Ovary (tissue), 9 donors: Measurements from ENCODE around the gene B3GALT5. TPM values are rescaled to one million over a fixed set of nuclear protein-coding genes. Genes with fewer than 3 reads are reported as not detected.

ENCODE experiments used
- DNase-seq, 5 donors: peaks; one replicate each; pipeline ENCODE4 v3.0.0-alpha.2; 2019 to 2020
- H3K27ac ChIP-seq, 2 donors: fragments of 200-600 bp; one replicate each; pipeline versions ENCODE4 v1.5.1 to v1.8.0; 2019 to 2022
- H3K27me3 ChIP-seq: fragments of 200-600 bp; one replicate; pipeline ENCODE4 v1.8.0; 2022
- H3K36me3 ChIP-seq: fragments of 200-600 bp; sonication (generic); one replicate; pipeline ENCODE4 v1.5.1; 2019
- H3K4me1 ChIP-seq: one replicate; pipeline ENCODE4 v1.8.1; 2013; ENCODE audit warnings: mild to moderate bottlenecking, moderate library complexity; ENCODE audit not compliant: insufficient read depth
- H3K4me3 ChIP-seq: fragments of 200-600 bp; sonication (generic); one replicate; pipeline ENCODE4 v1.5.1; 2017
- H3K9me3 ChIP-seq, 2 donors: fragments of 200-600 bp in 1 of 2; sonication (generic) in 1 of 2; one replicate each; pipeline versions ENCODE4 v1.5.1 to v1.8.1; 2013 to 2019; ENCODE audit warnings: mild to moderate bottlenecking in 1 of 2, moderate library complexity in 1 of 2
- EP300 ChIP-seq: sonication (generic); formaldehyde crosslinking; IDR thresholded peaks from one replicate; pipeline ENCODE4 v1.6.1; 2017; ENCODE audit warnings: antibody characterized with exemption
- POLR2A ChIP-seq: fragments of 450-650 bp; IDR thresholded peaks from one replicate; pipeline ENCODE4 v1.6.1; 2017; ENCODE audit warnings: antibody characterized with exemption, mild to moderate bottlenecking, moderate library complexity
- WGBS, 3 donors: extraction: QIAGEN DNeasy Blood & Tissue Kit in 1 of 3; methylation state at CpG; one replicate each; pipeline versions ENCODE4 v1.1.5 to v1.1.7; 2013 to 2017; 5-methylcytosine and 5-hydroxymethylcytosine counted together
- intact Hi-C, 4 donors: fragments of 100-400 bp; cut with DNase I; formaldehyde crosslinking; loops; one replicate each; pipeline versions ENCODE4 v1.11.0 to v1.15.1; 2022 to 2023
- polyA plus RNA-seq, 2 donors: library from polyadenylated mRNA; stranded (reverse); fragments of 200-250 nt in 1 of 2; fragments of 350-450 nt in 1 of 2; fragmentation: Illumina TruSeq in 1 of 2; extraction: RNeasy Lipid Tissue Mini Kit (QIAGEN cat#74804) in 1 of 2; gene quantifications; one replicate each; pipeline ENCODE4 v1.2.3, GENCODE V29; 2013 to 2014
- total RNA-seq, 7 donors: library from RNA; depleted of rRNA in 2 of 7; stranded (reverse); fragments of >200 nt in 2 of 7; fragmentation: NEBNext Ultra II Directional in 3 of 7; extraction: Animal tissue kit (Norgen Biotek cat#: 25700) in 3 of 7; gene quantifications; one replicate each; pipeline versions ENCODE4 v1.1.0 to v1.2.4, GENCODE V29; 2016 to 2023
- TF ChIP-seq, protein P1 (sequence below), 3 donors: fragments of 450-650 bp in 2 of 3; fragments of 200-600 bp in 1 of 3; IDR thresholded peaks; one replicate each; pipeline versions ENCODE4 v1.5.1 to v1.8.0; 2016 to 2022; ENCODE audit warnings: antibody characterized with exemption in 3 of 3, mild to moderate bottlenecking in 1 of 3
- donor health status: DM: no; HTN: no; CAD: no; lungs with moderate emphysema.
- donor health status: DM: no; HTN: no; CAD: no.
- donor health status: Bipolar disorder and iron deficiency.
- donor health status: DM: yes; HTN: yes; CAD: no.
- donor health status: DM: no; HTN: no; CAD: no.
- donor health status: DM: yes; HTN: yes; CAD: no.

Gene B3GALT5
- total and polyA plus RNA-seq, 9 donors = 0.12 to 1.8 (median 0.62) TPM

DNA sequence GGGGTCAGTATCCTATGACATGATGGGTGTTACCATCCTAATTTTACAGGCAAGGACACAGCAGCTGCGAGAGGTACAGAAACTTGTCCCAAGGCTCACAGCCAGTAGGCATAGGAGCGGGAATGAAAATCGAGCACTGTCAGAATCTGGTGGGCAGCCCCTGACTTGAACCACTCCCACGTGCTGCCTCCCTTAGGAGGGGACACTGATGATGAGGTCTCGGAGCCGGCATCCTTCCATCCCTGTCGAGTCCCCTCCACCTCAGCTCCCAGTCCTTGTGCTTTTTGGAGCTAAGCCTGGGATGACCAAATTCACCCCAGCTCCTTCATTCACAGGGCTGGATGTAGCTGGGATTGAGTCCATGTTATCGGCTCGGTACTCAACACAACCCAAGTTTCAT lies 49.0 kb downstream of the B3GALT5 start:
- H3K27ac ChIP-seq = no peak overlapping the region
- H3K4me3 ChIP-seq = no peak overlapping the region
- TF ChIP-seq, protein P1, sequence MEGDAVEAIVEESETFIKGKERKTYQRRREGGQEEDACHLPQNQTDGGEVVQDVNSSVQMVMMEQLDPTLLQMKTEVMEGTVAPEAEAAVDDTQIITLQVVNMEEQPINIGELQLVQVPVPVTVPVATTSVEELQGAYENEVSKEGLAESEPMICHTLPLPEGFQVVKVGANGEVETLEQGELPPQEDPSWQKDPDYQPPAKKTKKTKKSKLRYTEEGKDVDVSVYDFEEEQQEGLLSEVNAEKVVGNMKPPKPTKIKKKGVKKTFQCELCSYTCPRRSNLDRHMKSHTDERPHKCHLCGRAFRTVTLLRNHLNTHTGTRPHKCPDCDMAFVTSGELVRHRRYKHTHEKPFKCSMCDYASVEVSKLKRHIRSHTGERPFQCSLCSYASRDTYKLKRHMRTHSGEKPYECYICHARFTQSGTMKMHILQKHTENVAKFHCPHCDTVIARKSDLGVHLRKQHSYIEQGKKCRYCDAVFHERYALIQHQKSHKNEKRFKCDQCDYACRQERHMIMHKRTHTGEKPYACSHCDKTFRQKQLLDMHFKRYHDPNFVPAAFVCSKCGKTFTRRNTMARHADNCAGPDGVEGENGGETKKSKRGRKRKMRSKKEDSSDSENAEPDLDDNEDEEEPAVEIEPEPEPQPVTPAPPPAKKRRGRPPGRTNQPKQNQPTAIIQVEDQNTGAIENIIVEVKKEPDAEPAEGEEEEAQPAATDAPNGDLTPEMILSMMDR (IDR thresholded peaks at IDR 0.05) = no peak
- no peak for TF ChIP-seq EP300
- TF ChIP-seq POLR2A = no peak
- 86 to 93% (median 90%) methylated on average over 9 of the region's 9 CpGs for WGBS, 3 donors
- intact Hi-C loops = loop anchor here in 1 of 4 donors (10.0 kb wide), 1 partner anchor 57 kb away; no protein-coding TSS in a partner anchor
- no peaks in the 10 kb centered on the region for H3K9me3 ChIP-seq
- no peaks in the 10 kb centered on the region for H3K36me3 ChIP-seq
- H3K27me3 ChIP-seq = no peaks in the 10 kb centered on the region
- DNase-seq = no peak
- no peaks in the 10 kb centered on the region for H3K4me1 ChIP-seq

DNA sequence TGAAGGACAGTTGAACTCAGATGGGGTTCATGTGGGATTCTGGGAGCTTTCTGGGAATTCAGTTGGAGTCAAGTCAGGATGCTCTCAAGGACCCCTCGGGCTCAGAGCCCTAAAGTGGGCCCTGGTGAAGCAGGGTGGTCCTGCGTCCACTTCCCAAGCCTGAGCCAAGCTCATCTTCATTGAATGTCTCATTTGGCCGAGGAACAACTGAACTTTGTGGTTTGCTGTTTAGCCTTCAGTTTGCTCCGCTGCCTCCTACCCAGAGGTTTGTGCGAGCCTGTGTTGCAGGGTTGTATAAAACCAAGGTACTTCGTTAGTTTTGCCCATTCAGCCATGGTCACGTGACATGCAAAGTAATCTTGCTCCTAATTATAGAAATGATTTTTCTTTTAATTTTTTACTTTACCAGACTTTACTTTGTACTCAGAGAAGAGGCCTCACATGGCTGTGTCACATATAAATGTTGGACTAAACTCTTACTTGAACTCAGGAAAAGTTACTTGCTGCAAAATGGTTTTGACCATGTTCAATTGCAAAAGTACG lies 49.7 kb downstream of the B3GALT5 start:
- H3K4me1 ChIP-seq = no peaks in the 10 kb centered on the region
- H3K27ac ChIP-seq = no peak overlapping the region
- H3K36me3 ChIP-seq = no peaks in the 10 kb centered on the region
- H3K27me3 ChIP-seq = no peaks in the 10 kb centered on the region
- 77 to 81% (median 77%) methylated on average over 8 of the region's 8 CpGs for WGBS, 3 donors
- no peak overlapping the region for H3K4me3 ChIP-seq
- no peaks in the 10 kb centered on the region for H3K9me3 ChIP-seq
- intact Hi-C loops = loop anchor here in 1 of 4 donors (10.0 kb wide), 1 partner anchor 58 kb away; no protein-coding TSS in a partner anchor
- no peak for DNase-seq
- TF ChIP-seq, protein P1 (IDR thresholded peaks at IDR 0.05) = no peak
- no peak for TF ChIP-seq POLR2A
- TF ChIP-seq EP300 = no peak

DNA sequence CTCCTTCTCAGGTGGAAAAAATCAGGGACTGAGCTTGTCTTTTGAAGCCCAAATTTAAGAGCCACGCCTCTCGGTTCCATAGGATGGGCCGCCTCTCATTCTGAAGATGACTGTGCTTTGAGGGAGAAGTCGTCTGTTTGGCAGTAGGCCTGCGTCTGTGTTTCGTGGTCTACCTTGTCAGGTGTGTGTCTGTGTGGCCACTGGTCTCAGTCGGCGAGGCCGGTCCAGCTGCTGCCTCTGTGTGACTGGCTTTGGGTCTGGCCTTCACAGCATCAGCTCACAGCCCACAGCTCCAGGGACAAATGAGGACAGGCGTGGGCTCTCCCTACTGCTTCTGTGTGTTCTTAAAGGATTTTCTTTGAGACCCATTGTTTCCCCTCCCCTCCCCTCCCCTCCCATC lies 50.3 kb downstream of the B3GALT5 start:
- Histone ChIP-seq H3K4me1 (no peaks in the 10 kb centered on the region), H3K4me3 (no peak overlapping the region), H3K36me3 (no peaks in the 10 kb centered on the region), H3K27me3 (no peaks in the 10 kb centered on the region), H3K27ac (no peak overlapping the region), H3K9me3 (no peaks in the 10 kb centered on the region)
- no peak for DNase-seq
- WGBS, 3 donors = 85 to 95% (median 91%) methylated on average over 10 of the region's 10 CpGs
- TF ChIP-seq EP300 (no peak), POLR2A (no peak)
- TF ChIP-seq, protein P1 (IDR thresholded peaks at IDR 0.05) = no peak
- intact Hi-C loops = loop anchor here in 1 of 4 donors (10.0 kb wide), 1 partner anchor 58 kb away; no protein-coding TSS in a partner anchor

DNA sequence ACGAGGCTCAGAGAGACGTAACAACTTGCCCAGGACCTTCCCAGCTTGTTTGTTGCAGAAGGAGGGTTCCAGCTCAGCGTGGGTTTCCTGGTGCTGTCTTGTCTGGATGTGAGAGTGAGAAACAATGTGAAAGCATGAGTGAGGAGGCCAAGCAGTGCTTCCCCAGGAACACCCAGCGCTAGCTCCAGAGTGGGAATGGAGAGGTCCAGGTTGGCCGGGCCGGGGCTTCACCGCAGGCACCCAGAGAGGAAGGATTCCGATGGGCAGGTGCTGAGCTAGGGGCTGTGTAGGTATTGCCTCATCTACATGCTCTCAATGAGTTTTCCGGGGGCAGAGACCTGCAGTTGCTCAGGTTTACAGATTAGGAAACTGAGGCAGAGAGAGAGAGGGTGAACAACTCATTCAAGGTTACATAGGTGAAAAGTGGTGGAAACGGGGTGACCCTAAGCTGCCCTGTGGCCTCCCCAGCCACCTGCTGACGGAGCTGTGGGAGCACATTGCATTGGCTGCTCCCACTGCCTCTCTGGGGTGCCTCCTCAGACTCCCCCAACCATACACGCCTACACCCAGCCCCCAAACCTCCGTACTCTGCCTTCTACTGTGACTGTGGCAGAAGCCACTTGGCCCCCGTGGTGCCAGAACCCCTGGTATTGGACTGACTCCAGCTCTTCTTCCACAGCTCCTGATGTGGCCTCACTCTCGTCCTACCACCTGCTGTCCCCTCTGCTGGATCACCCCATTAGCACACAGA lies 51.2 kb downstream of the B3GALT5 start:
- WGBS, 3 donors = 89 to 94% (median 91%) methylated on average over 15 of the region's 15 CpGs

More for the DNA sequence above, 51.2 kb downstream of the B3GALT5 start:
- no peaks in the 10 kb centered on the region for H3K9me3 ChIP-seq
- H3K4me1 ChIP-seq = no peaks in the 10 kb centered on the region
- intact Hi-C loops = loop anchor here in 1 of 4 donors (10.0 kb wide), 1 partner anchor 59 kb away; no protein-coding TSS in a partner anchor
- no peaks in the 10 kb centered on the region for H3K36me3 ChIP-seq
- no peak for DNase-seq
- no peak overlapping the region for H3K27ac ChIP-seq
- H3K27me3 ChIP-seq = no peaks in the 10 kb centered on the region
- no peak overlapping the region for H3K4me3 ChIP-seq
- no peak for TF ChIP-seq EP300
- TF ChIP-seq POLR2A = no peak
- TF ChIP-seq, protein P1 (IDR thresholded peaks at IDR 0.05) = no peak
